Measurements from ENCODE around the gene LGALS3BP.
A peak's percentile ranks its signal among the peaks of the same experiment; 100 is the strongest.

LGALS3BP gene

DNA sequence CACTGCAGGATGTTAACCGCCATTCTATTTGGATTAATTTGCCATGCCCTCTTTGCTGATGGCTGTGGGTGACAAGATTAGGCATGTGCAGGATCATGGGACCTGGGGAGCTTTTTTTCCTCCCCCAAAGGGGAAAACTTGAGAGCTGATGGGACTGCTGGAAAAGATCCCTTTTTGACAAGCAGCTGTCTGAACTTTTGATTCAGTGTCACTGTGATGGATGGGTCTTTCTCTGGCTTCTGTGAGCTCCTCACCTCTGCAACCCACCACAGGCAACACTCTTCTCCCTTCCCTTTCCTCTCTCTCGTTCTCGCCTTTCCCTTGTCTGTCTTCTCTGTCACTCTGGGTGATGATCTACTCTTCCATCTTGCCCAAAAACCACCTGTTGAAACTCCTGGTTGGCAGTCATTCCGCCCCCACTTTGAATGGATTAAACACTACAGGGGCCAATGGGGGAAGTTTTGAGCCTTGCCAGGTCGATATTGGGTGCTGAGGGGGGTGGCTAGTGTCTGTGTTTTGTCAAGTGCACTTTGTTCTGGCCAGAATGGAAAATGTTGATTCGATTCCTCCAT, 32.9 kb upstream of the LGALS3BP start:
- no peak for DNase-seq

DNA sequence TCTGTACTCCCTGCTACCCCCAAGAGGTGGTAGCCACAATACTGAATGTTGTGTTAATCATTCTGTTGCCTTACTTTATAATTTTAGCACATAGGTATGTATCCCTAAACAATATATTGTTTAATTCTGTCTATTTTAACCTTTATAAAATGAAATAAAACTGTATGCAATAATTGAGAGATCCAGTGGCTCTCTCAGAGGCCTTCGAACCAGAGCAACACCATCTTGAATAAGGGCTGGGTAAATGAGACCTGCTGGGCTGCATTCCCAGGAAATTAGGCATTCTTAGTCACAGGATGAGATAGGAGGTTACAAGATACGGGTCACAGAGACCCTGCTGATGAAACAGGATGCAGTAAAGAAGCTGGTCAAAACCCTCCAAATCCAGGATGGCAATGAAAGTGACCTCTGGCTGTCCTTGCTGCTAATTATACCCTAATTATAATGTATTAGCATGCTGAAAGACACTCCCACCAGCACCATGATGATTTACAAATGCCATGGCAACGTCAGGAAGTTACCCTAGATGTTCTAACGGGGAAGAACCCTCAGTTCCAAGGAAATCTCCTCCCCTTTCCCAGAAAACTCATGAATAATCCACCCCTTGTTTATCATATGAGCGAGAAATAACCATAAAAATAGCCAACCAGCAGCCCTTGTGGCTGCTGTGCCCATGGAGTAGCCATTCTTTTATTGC, 31.9 kb upstream of the LGALS3BP start:
- no peak for DNase-seq

DNA sequence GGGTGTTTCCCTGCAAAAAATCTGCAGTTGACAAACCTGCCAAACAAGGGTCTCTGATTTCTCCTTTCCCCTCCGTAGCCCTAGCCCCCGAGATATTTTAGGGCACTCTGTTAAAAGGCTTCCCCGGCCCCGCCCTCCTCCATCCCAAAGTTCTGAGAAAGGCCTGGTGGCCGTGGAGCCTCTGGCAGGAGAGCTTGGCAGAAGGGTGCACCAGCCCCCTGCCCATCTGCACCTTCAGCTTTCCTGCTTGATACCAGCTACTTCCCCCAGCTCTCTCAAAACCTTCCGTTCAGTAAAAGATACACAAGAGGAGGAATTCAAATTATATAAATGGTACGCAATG, 30.6 kb upstream of the LGALS3BP start:
- no peak for DNase-seq

DNA sequence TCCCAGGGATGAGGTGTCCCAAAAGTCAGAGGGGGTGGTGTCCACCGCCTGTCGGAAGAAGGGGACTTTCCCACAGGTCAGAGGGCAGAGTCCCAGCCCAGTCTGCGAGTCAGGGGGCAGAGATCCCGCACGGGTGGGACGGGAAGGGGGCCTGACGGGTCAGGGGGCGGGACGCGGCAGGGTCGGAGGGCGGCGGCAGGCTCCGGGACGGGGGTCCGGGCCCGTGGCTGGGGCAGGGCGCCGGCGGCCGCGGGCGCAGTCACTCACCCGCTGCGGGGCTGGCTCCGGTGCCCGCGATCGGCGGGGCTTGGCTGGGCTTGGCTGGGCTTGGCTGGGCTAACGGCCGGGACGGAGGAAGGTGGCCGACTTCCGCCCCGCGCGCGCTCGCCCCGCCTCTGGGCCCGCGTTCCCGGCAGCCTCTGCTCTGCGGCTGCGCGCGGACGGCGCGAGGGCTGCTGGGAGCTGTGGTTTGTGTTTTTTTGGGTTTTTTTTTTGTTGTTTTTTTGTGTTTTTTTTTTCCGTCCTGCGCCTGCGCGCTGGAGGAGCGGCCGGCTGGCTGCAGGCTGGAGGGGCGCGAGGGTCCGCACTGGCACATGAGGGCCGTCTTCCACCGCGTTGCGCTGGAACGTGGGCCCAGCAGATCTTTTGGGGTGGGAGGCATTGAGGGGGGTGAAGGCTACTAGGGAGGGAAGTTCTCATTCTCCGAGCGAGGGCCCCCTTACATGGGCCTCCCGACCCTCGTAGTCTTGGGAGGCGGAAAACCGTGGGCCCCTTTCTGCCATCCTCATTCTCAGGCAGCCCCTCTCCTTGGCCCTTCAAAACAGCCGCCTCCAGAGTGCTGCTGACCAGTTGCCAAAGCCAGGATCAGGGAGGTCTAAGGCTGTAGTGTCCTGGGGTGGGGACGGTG, 29.9 kb upstream of the LGALS3BP start, which contains the start of gene CANT1:
Gene CANT1 (minus strand): TSS at position 368 of the 907 bp plus-strand sequence. CDS start 12,142 bp downstream, outside the sequence.
- peak; percentile 65 for DNase-seq

DNA sequence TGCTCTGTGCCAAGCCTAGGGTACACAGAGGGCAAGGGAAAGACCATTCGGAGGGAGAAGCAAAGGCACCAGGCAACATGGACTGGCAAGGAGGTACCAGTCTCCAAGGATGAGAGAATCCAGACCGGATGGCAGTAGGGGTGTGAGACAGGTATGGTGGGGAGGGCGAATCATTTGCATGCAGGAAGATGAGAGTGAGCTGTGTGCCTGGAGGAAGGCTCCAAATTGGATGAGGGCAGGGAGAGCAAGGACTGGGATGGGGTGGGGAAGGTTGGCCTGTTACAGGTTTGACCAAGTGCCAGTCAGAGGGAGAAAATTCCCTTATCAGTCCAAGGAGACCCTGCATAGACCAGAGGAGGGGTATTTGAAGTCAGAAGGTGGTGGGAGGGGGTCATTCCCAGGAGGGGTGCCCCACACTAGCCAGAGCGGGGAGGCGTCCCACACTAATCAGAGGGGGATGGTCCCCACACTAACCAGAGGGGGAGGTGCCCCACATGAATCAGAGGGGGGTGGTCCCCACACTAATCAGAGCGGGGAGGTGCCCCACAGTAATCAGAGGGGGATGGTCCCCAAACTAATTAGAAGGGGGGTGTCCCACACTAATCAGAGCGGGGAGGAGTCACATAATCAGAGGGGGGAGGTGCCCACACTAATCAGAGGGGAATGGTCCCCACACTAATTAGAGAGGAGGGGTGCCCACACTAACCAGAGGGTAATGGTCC, 29.1 kb upstream of the LGALS3BP start:
- no peak for DNase-seq

DNA sequence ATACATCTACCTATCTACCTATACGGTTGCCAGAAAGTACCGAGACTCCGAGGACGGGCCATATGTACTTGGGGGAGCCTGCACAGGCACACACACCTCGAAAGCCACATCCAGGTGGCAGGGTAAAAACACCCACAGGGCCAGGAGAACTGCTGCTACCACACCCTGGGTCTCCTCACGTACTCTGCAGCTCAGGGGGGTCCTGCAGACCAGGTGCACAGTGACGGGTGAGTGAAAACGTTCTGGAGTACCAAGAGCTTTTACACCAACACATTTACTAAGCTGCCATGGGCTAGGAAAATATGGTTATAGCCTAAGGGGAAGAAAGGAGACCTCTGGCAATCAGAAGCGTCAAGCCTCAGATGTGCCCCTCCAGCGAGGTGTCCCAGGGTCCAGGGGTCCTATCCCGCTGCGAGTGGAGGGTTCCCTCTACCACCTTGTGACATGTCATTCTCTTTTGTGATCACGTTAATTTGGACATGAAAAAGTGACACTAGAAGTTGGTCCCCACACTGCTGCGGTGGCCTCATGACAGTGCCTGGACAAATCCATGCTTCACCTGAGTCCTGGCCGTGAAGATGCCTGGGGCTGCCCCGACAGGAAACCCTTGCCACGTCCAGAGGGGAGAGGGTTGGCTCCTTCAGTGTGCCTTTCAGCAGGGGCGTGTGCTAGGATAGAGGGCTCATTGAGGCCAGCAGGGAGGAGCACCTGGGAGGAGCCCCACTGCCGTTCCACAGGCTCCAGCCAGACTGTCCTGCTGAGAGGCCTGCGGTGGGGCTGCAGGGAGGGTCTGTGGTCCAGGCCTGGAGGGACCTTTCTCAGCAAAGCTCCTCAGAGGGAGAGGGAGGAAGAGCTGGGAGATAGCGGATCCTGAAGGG, 28.0 kb upstream of the LGALS3BP start:
- no peak for DNase-seq

DNA sequence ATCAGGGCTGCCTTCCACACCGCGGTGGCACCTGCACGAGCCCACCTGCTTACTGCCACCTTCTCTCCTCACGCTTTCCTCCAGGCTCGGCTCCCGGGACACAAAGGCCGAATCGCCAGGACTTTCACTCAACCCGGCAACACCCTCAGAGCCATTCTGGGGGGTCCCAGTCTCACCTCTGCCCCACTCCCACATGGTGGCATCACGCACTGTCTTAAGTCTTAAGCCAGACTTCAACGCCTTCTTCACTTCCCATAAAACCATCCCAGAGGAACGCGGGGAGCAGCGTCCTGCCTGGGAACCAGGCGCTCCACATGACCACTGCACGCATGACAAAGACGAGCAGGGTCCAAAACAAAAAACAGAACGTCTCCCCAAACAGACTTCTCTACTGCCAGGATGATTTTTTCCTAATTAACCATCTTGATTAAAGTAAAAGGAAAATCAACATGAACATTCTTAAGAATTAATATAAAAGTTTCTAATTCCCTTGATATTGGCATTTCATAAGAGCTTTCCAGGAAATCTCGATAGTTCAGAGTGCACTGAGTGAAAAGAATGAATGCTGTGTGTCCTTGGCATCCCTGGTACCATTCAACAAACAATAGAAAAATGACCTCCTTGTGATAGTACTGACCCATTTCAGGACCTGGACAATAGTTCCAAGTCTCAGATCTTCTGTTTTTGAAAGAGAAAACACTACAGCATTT, 27.2 kb upstream of the LGALS3BP start:
- no peak for DNase-seq

DNA sequence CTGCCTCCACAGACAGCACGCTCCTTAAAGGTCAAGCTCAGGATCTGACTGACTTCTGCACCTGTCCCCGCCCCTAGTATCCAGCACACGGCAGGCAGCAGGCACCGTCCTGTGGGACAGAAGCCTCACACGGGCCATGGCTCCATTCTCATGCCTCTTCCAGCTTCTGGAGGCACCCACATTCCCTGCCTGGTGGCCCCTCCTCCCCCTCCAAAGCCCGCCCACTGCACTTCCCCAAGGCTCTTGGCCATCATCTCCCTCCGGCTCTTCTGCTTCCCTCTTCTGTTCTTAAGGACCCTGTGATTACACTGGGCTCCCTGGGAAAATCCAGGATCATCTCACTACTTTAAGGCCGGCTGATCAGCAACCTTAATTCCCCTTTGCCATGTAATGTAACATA, 26.3 kb upstream of the LGALS3BP start:
- DNase-seq = no peak

DNA sequence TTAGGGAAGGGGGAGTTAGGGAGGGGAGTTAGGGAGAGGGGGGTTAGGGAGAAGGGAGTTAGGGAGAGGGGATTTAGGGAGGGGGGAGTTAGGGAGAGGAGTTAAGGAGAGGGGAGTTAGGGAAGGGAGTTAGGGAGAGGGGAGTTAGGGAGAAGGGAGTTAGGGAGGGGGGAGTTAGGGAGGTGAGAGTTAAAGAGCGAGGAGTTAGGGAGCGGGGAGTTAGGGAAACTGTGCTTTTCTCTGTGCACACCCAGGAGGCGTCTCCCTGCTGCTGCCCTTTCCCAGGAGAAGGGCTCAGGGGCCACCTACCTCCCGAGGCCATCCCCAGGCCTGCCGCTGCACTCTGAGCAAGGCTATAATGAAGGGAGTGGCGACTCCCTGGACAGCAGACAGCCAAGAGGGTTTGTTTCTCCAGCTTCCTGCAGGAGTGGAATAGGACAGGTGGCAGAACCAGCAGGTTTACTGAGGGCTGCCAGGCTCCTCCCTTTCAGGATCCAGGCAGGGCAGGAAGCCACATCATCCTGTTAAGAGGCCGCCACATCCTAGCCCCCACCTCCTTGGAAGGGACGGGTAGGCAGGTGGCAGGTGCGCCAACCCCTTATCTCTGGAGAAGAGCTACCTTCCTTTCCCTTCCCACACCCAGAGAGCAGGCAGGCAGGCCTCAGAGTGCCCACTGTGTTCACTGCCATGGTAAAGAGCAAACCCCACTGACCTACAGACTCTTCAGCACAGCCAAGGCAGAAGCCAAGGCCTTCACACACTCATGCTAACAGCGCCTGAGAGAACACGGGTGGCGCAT, 25.5 kb upstream of the LGALS3BP start:
- peak; percentile 64 for DNase-seq

DNA sequence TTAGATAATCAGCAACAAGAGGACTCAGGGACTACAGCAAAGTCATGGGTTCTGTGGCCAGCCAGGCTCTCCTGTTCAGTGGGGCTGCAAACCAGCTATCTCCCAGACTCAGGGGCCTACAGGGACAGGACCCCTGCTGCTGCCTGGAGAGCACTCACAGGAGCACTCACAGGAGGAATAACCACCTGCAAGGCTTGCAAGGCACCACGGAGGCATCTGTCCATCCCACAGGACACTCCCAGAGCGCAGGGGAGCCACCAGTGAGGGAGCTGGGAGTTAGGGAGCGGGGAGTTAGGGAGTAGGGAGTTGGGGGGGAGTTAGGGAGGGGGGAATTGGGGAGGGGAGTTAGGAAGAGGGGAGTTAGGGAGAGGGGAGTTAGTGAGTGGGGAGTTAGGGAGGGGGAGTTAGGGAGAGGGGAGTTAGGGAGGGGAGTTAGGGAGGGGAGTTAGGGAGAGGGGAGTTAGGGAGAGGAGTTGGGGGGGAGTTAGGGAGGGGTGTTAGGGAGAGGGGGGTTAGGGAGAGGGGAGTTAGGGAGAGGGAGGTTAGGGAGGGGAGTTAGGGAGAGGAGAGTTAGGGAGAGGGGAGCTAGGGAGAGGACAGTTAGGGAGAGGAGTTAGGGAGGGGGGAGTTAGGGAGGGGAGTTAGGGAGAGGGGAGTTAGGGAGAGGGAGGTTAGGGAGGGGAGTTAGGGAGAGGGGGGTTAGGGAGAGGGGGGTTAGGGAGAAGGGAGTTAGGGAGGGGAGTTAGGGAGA, 24.1 kb upstream of the LGALS3BP start:
- no peak for DNase-seq

DNA sequence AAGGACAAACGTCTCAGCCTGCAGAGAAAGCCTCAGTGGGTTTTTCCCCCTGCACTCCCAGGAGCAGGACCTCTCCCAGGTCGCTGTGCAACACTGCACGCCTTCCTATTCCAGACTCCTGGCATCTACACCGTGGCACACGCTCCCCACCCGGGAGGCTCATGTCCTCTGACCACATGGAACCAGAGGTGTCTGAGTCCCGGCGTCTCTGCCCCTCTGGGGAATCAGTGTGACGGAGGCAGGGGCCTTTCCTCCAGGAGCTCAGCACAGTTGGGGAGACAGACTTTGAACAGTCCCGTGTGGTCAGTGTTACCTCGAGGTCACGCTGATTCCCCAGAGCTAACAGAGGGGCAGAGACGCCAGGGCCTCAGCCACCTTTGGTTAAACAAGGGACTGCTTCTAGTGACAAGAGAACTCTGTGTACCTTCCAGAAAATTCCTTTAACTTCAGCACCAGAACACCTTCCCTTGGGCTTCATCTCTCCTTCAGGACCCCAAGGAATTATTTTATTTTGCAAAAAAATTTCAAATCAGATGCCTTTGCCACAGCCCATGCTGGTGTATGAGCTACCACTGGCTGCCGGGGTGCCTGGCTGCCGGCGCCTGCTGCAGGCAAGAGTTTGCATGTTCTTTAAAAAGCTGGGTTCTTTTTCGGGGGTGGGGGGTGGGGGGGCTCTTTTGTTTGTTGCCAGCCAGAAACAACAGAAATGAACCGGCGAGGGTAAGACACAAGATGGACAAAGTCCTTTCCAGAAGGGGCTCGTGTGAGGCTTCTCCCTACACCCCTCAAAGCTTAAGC, 23.3 kb upstream of the LGALS3BP start:
- no peak for DNase-seq

DNA sequence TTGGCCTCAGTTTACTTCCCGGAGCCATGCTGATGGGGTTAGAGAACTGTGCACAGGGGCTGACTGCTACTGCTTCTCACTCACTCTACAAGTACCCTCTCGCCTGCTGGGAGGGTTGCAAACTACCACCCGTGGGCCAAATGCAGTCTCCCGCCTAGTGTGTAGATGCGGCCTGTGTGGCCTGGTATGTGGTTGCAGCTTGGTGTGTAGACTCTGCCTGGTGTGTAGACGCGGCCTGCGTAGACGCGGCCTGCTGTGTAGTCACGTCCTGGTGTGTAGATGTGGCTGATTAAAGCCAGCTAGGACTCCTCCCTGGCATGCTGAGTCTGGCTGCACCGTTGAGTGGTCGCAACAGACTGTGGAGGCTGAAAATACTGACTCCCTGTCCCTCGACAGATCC, 22.6 kb upstream of the LGALS3BP start:
- DNase-seq = no peak

DNA sequence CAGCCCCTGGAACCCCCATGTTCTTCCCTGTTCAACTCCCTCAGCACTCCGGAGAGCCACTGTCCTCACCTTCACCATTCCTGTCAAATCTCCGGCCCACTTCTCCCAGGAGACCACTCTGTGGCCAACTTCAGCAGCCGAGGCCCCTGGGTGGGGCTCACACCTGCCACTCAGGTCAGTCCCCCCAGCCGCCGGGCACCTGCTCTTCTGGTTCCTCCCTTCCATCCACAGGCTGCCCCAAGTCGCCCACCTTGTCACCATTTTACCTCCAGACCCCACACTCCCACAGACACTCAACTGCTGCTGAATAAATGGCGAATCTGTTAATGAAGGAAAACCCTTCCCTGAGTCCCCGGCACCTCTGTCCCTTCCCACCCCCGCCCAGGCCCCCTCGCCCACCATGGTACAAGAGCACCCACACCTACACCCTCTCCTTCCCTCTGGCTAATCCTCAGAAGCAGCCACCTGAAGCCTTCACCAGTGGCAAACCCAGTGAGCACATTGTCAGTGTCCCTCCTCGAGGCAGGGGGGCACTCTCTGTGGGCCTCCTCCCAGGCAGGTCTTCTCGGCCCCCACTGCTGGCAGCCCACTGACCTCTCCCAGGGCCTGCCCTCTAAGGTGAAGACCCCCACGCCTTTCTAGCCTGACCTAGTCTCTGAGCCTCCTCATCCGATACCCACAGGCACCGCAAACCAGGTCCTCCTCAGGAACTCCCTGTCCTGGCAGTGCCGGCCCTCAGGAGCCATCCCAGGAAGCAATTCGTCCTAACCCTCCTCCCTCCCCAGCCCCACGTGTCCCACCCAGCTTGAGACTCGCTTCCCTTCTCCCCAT, 21.7 kb upstream of the LGALS3BP start:
- no peak for DNase-seq

DNA sequence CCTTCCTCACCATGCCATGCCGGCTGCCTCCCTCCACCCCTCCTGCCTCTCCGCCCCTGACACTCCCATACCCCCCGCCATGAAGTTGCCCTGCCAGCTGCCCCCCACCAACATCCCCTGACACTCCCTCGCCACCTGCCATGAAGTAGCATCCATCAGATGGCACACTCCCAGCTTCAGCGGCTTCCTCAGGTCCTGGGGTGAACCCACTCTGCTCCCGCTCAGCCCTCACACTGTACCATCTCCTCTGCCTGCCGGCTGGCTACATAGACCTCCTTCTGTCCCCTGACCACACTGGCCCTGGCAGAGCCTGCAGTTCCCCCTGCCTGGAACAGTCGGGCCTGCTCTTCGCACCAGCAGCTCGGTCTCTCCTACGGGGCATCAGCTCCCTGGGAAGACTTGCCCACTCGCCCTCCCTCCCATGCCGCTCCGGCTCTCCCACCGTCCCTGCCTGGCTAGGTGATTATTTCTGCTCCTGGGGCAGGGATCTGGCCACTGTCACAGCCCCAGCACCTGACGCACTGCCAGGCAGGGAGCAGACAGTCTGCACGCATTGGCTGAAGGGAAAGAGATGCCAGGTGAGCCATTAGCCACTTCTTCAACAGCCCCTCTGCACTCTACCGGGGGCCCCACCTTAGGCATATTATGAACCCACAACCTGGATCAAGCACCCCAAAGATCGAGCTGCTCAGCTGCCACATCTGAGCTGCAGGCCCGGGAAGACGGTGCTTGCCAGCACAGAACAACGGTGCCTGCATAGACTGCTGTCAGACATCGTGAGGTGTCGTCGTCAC, 20.9 kb upstream of the LGALS3BP start:
- DNase-seq = no peak

DNA sequence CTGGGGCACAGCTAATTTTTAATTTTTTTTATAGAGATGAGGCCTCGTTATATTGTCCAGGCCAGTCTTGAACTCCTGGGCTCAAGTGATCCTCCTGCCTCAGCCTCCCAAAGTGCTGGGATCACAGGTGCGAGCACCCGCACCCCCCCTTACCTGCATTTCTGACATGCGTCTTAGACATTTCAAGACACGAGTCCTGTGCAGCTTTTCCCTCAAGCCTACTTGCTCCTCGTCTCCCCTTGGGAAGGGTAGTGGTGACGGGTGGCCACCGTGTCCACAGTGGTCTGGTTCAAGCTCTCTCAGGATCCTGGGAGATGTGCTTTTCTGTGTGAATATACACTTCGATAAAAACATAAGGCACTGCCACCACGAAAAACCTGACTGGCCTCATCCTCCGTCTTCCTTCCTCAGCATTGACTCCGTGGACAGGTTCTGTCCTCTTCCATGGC, 20.2 kb upstream of the LGALS3BP start:
- no peak for DNase-seq

DNA sequence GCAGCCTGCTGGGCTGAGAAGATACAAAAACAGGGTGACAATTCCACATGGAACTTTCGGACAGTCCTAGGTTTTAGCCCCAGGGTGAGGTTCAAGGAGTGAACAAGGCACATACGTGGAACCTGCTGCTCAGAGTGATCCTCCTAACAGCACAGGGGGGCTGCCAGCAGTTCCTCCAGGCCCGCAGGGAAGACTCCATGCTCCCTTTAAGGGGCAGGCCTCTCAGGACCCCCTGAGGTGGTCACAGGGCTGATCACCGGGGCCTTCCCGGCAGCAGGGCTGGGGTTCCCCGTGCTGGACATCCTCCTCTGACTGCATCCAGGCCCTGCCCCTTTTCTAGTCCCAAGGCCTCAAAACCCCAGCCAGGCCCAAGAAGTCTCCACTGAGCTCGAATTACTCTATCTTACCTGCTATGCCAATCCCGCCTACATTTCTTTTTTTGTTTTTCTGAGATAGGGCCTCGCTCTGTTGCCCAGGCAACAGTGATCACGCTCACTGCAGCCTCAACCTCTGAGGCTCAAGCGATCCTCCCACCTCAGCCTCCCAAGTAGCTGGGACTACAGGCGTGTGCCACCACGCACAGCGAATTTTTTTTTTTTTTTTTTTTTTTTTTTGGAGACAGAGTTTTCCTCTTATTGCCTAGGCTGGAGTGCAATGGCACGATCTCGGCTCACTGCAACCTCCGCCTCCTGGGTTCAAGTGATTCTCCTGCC, 19.5 kb upstream of the LGALS3BP start:
- DNase-seq = no peak

All from NCI-H1436 (cell line).